Hematopoietic multipotent progenitor cell treated with erythropoietin and hydrocortisone succinate and interleukin-3 and kit ligand, for 4 days (in vitro differentiated cells): ENCODE data around the gene AP1G2.
A peak's percentile ranks its signal among the peaks of the same experiment; 100 is the strongest.

Source experiments
- DNase-seq: peaks from one replicate; pipeline ENCODE4 v3.0.0-alpha.2; 2015

The AP1G2 gene

GRCh38 chr14:23536494-23536893 is 31.1 kb downstream of the AP1G2 start:
- DNase-seq: no peak

GRCh38 chr14:23535943-23536342 is 31.6 kb downstream of the AP1G2 start:
- no peak for DNase-seq

- no peak for DNase-seq
Observed at GRCh38 chr14:23533652-23534435, 33.7 kb downstream of the AP1G2 start.

GRCh38 chr14:23532658-23533057 is 34.9 kb downstream of the AP1G2 start:
- no peak for DNase-seq

- no peak for DNase-seq
Observed at GRCh38 chr14:23531391-23531790, 36.2 kb downstream of the AP1G2 start.

GRCh38 chr14:23530375-23531055 is 37.1 kb downstream of the AP1G2 start:
- DNase-seq: peak; percentile 64

- no peak for DNase-seq
Observed at GRCh38 chr14:23529016-23529415, 38.6 kb downstream of the AP1G2 start.

- no peak for DNase-seq
Observed at GRCh38 chr14:23528555-23528954, 39.0 kb downstream of the AP1G2 start.

GRCh38 chr14:23525611-23526010 is 42.0 kb downstream of the AP1G2 start:
- no peak for DNase-seq

GRCh38 chr14:23524954-23525353 is 42.6 kb downstream of the AP1G2 start:
- no peak for DNase-seq

GRCh38 chr14:23523229-23524016 is 44.2 kb downstream of the AP1G2 start:
- no peak for DNase-seq

GRCh38 chr14:23522643-23523198 is 44.9 kb downstream of the AP1G2 start:
- no peak for DNase-seq

GRCh38 chr14:23521785-23522640 is 45.6 kb downstream of the AP1G2 start:
- DNase-seq: peak; percentile 46

- no peak for DNase-seq
Observed at GRCh38 chr14:23520899-23521533, 46.6 kb downstream of the AP1G2 start.

- DNase-seq: no peak
Observed at GRCh38 chr14:23518709-23519108, 48.9 kb downstream of the AP1G2 start.

GRCh38 chr14:23517650-23518326 is 49.8 kb downstream of the AP1G2 start:
- DNase-seq: no peak

GRCh38 chr14:23514644-23514957 is 53.0 kb downstream of the AP1G2 start:
- DNase-seq: no peak

- no peak for DNase-seq
Observed at GRCh38 chr14:23513818-23514643, 53.6 kb downstream of the AP1G2 start.

- no peak for DNase-seq
Observed at GRCh38 chr14:23513005-23513817, 54.4 kb downstream of the AP1G2 start.

GRCh38 chr14:23512156-23512555 is 55.4 kb downstream of the AP1G2 start:
- DNase-seq: peak; percentile 46
